Endothelial cell of umbilical vein (primary cell): ENCODE measurements around the gene HOXA9. TPM values are rescaled to one million over a fixed set of nuclear protein-coding genes. Genes with fewer than 3 reads are reported as not detected.

ENCODE experiments used
- BruUV-seq: library from RNA; stranded (reverse); fragments of 400-500 nt; replicated peaks from 2 replicates; lab custom pipeline; 2021; lab: Mats Ljungman, UMichigan
- CTCF ChIA-PET: fragments of 300-600, 350-600 bp; sonication (Branson Sonifier 250); formaldehyde crosslinking; loops from one replicate; lab custom pipeline; 2021; ENCODE audit warnings: antibody characterized with exemption, inconsistent platforms; lab: Charles Lee
- POLR2A ChIA-PET: fragments of 300-600, 350-600 bp; sonication (Branson Sonifier 250); formaldehyde crosslinking; loops from one replicate; lab custom pipeline; 2021; ENCODE audit warnings: antibody characterized with exemption, inconsistent platforms; lab: Charles Lee
- DNase-seq: peaks from one replicate; pipeline ENCODE4 v3.0.0-alpha.2; 2011; ENCODE audit warnings: low read depth, low spot score
- FAIRE-seq: peaks from 2 replicates; lab custom pipeline; 2011; peaks lifted over from hg19 to GRCh38; lab: Jason Lieb, UNC
- H2AFZ ChIP-seq: 2 replicates; pipeline ENCODE4 v1.6.0; 2012; ENCODE audit warnings: low read depth, low read length, control low read depth, inconsistent platforms
- H3K27ac ChIP-seq: 2 replicates; pipeline ENCODE4 v1.5.1; 2011; ENCODE audit warnings: low read depth, mild to moderate bottlenecking, control low read depth, low read length, moderate library complexity; ENCODE audit not compliant: insufficient read depth
- H3K27me3 ChIP-seq, 2 experiments: 2 replicates each; pipeline versions ENCODE4 v1.6.0 to v1.6.1; 2011; ENCODE audit warnings: low read length in 2 of 2, mixed read lengths in 1 of 2; ENCODE audit not compliant: control insufficient read depth in 2 of 2, insufficient read depth in 2 of 2
- H3K36me3 ChIP-seq, 2 experiments: 2 replicates in 1 of 2; 3 replicates in 1 of 2; pipeline ENCODE4 v1.5.1; 2011; ENCODE audit warnings: low read length in 2 of 2, mild to moderate bottlenecking in 1 of 2, moderate library complexity in 1 of 2; ENCODE audit not compliant: control insufficient read depth in 2 of 2, insufficient read depth in 2 of 2; ENCODE audit errors: extremely low read depth in 1 of 2
- H3K4me1 ChIP-seq: 3 replicates; pipeline ENCODE4 v1.5.1; 2011; ENCODE audit warnings: mild to moderate bottlenecking, low read length; ENCODE audit not compliant: control insufficient read depth, insufficient read depth; ENCODE audit errors: extremely low read depth
- H3K4me2 ChIP-seq: 2 replicates; pipeline ENCODE4 v1.6.1; 2011; ENCODE audit warnings: low read length, control low read depth, mixed read lengths; ENCODE audit not compliant: insufficient read depth
- H3K4me3 ChIP-seq, 3 experiments: fragments of 200-600 bp in 1 of 3; sonication (generic), shearing (Covaris generic) in 1 of 3; replicated peaks in 1 of 3; 2 replicates each; pipeline ENCODE4 v1.5.1; 2011 to 2016; ENCODE audit warnings: control low read depth in 3 of 3, low read length in 3 of 3, mild to moderate bottlenecking in 2 of 3, inconsistent platforms in 1 of 3, low read depth in 1 of 3, moderate library complexity in 1 of 3; ENCODE audit not compliant: insufficient read depth in 1 of 3
- H3K79me2 ChIP-seq: 2 replicates; pipeline ENCODE4 v1.6.0; 2012; ENCODE audit warnings: low read length, inconsistent platforms; ENCODE audit not compliant: control insufficient read depth, insufficient read depth
- H3K9ac ChIP-seq: replicated peaks from 2 replicates; pipeline ENCODE3; 2011; ENCODE audit warnings: low read length, control low read depth; ENCODE audit not compliant: insufficient read depth; ENCODE audit errors: extremely low read depth
- H3K9me1 ChIP-seq: replicated peaks from 3 replicates; pipeline ENCODE4 v1.6.0; 2011; ENCODE audit warnings: mild to moderate bottlenecking, low read length; ENCODE audit not compliant: control insufficient read depth, insufficient read depth; ENCODE audit errors: extremely low read depth
- H3K9me3 ChIP-seq: replicated peaks from 2 replicates; pipeline ENCODE4 v1.5.1; 2012; ENCODE audit warnings: low read length, inconsistent platforms; ENCODE audit not compliant: control insufficient read depth, insufficient read depth
- H4K20me1 ChIP-seq: replicated peaks from 2 replicates; pipeline ENCODE3; 2011; ENCODE audit warnings: mild to moderate bottlenecking, low read length; ENCODE audit not compliant: control insufficient read depth, insufficient read depth; ENCODE audit errors: extremely low read depth
- CTCF ChIP-seq, 2 donors: IDR thresholded peaks; 1 replicate in 1 of 2; 2 replicates in 1 of 2; pipeline ENCODE4 v1.5.1; 2011; ENCODE audit warnings: low read length in 2 of 2, mild to moderate bottlenecking in 2 of 2, moderate library complexity in 2 of 2, control low read depth in 1 of 2, inconsistent platforms in 1 of 2, low read depth in 1 of 2; ENCODE audit not compliant: insufficient read depth in 1 of 2; ENCODE audit errors: extremely low read depth in 1 of 2
- EZH2 ChIP-seq: IDR thresholded peaks from 2 replicates; pipeline ENCODE4 v1.6.1; 2012; ENCODE audit warnings: borderline replicate concordance, low read depth, mild to moderate bottlenecking, moderate library complexity, low read length, inconsistent platforms; ENCODE audit not compliant: severe bottlenecking
- FOS ChIP-seq: IDR thresholded peaks from 2 replicates; pipeline ENCODE4 v1.6.1; 2011; ENCODE audit warnings: mild to moderate bottlenecking, low read length, moderate library complexity, borderline replicate concordance; ENCODE audit not compliant: insufficient read depth
- GATA2 ChIP-seq: IDR thresholded peaks from 2 replicates; pipeline ENCODE4 v1.7.0; 2011; ENCODE audit warnings: low read depth, mild to moderate bottlenecking, moderate library complexity, mixed read lengths, low read length; ENCODE audit not compliant: insufficient read length, insufficient read depth
- JUN ChIP-seq: IDR thresholded peaks from 2 replicates; pipeline ENCODE4 v1.6.1; 2011; ENCODE audit warnings: borderline replicate concordance, low read depth; ENCODE audit not compliant: insufficient read length, insufficient read depth
- MAX ChIP-seq: IDR thresholded peaks from 2 replicates; pipeline ENCODE4 v1.6.1; 2011; ENCODE audit not compliant: insufficient read depth, insufficient read length
- MYC ChIP-seq: IDR thresholded peaks from one replicate; pipeline ENCODE4 v1.6.1; 2011; ENCODE audit warnings: mild to moderate bottlenecking, low read depth, low read length
- POLR2A ChIP-seq: IDR thresholded peaks from 2 replicates; pipeline ENCODE4 v1.6.1; 2012; ENCODE audit warnings: low read depth, mild to moderate bottlenecking, control low read depth, low read length
- POLR2AphosphoS5 ChIP-seq: IDR thresholded peaks from 2 replicates; pipeline ENCODE4 v1.6.1; 2012; ENCODE audit warnings: low read depth, mild to moderate bottlenecking, control low read depth, low read length, moderate library complexity; ENCODE audit not compliant: insufficient read depth
- dilution Hi-C: fragments of 300-500 bp; cut with MboI; formaldehyde crosslinking; loops from one replicate; pipeline ENCODE4 v1.15.0; 2019; ENCODE audit warnings: low sequenced_read_pairs; ENCODE audit not compliant: extremely low pct_ligation_motif_present
- intact Hi-C: fragments of 100-400 bp; cut with micrococcal nuclease; formaldehyde crosslinking; loops from one replicate; pipeline ENCODE4 v1.10.0; 2022
- polyA plus RNA-seq, 4 experiments: library from polyadenylated mRNA; depleted of rRNA in 3 of 4; stranded (reverse) in 3 of 4; unstranded in 1 of 4; fragments of >200 nt; gene quantifications; 2 replicates each; pipeline versions ENCODE4 v1.2.1 to v1.2.3, GENCODE V29; 2011 to 2012; ENCODE audit warnings: missing spikeins in 1 of 4
- total RNA-seq: library from RNA; stranded (reverse); gene quantifications from 2 replicates; pipeline ENCODE4 v1.2.3, GENCODE V29; 2021

Gene HOXA9
- total and polyA plus RNA-seq, 2 donors (not counting 3 experiments of a cell fraction or from before 2014, with no cell fraction given), result 47.2 to 61.6 TPM

- no peaks in the 10 kb centered on the region for H3K36me3 ChIP-seq
- peaks cover 75% of the 10 kb centered on the region for H3K79me2 ChIP-seq
- H3K4me1 ChIP-seq, result peaks cover 67% of the 10 kb centered on the region
- H3K9me1 ChIP-seq, result no peaks in the 10 kb centered on the region
- no peaks in the 10 kb centered on the region for H3K27me3 ChIP-seq
- TF ChIP-seq MYC, result no peak
- no peak for TF ChIP-seq JUN
- TF ChIP-seq GATA2, result no peak
- no peak for TF ChIP-seq EZH2
- TF ChIP-seq POLR2AphosphoS5, result no peak
- TF ChIP-seq FOS, result no peak
- no peak for TF ChIP-seq CTCF (IDR thresholded peaks at IDR 0.05; ENCODE audit: extremely low read depth in 1 of 2, insufficient read depth in 1 of 2, low read depth in 1 of 2, low read length in 2 of 2)
- no peak for TF ChIP-seq POLR2A
- no peak for TF ChIP-seq MAX
- peak overlapping the region; percentile 23 for H2AFZ ChIP-seq
- intact Hi-C loops, result loop anchor here (1.0 to 5.0 kb wide), 3 partner anchors 7 to 1327 kb away; no protein-coding TSS in a partner anchor
- H3K4me2 ChIP-seq, result peak overlapping the region; percentile 82
- ChIA-PET POLR2A (interaction anchor here (0.6 to 2.0 kb wide), 6 partner anchors 8 to 67 kb away, joined by 3 to 8 read pairs (median 6); no protein-coding TSS in a partner anchor), CTCF (interaction anchor here (0.9 to 6.0 kb wide), 9 partner anchors 11 to 909 kb away, joined by 3 to 49 read pairs (median 5); partner anchors contain the start of gene HOXA10)
- TSS peak; percentile 17 for BruUV-seq
- peak overlapping the region; percentile 90 for H3K27ac ChIP-seq
- FAIRE-seq (peak; percentile 52), DNase-seq (peak; percentile 47)
- H3K4me3 ChIP-seq, result peak overlapping the region; percentile 82 to 91 (median 84)
- dilution Hi-C loops, result no loop called here
- H4K20me1 ChIP-seq, result no peaks in the 10 kb centered on the region
- H3K9ac ChIP-seq, result peak overlapping the region; percentile 88
- H3K9me3 ChIP-seq, result no peaks in the 10 kb centered on the region
Observed at GRCh38 chr7:27184337-27185012, 19.1 kb upstream of the HOXA9 start.
